ENCODE data around the gene CLDN7. TPM values are rescaled to one million over a fixed set of nuclear protein-coding genes. Genes with fewer than 3 reads are reported as not detected.

The CLDN7 gene
- total RNA-seq, 4 donors from 2014 or later = 1.4 to 16.9 (median 4.7) TPM; not detected in 1

DNA sequence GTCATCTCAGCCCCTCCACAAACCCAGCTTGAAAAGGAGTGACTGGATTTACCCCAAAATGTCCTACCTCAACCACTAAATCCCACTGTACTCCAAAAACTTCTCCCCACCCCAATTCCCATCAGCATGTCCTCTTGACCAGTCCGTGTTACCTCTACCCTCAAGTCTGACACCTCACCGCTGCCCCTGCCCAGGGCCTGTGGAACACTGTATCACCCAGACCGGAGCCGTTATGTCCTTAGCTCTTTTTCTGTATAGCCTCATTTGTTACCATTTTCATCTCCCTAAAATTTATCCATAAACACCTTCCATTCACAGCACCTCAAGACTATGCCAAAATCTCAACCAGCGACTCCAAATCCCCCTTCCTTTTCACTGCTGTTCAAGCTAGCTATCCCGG is 25.5 kb downstream of the CLDN7 start:
- H3K4me3 ChIP-seq = peak overlapping the region in 1 of 2 donors; percentile 99
- TF ChIP-seq POLR2AphosphoS5 (IDR thresholded peaks at IDR 0.05) = no peak
- TF ChIP-seq EP300 (IDR thresholded peaks at IDR 0.05) = no peak
- TF ChIP-seq, protein P1, sequence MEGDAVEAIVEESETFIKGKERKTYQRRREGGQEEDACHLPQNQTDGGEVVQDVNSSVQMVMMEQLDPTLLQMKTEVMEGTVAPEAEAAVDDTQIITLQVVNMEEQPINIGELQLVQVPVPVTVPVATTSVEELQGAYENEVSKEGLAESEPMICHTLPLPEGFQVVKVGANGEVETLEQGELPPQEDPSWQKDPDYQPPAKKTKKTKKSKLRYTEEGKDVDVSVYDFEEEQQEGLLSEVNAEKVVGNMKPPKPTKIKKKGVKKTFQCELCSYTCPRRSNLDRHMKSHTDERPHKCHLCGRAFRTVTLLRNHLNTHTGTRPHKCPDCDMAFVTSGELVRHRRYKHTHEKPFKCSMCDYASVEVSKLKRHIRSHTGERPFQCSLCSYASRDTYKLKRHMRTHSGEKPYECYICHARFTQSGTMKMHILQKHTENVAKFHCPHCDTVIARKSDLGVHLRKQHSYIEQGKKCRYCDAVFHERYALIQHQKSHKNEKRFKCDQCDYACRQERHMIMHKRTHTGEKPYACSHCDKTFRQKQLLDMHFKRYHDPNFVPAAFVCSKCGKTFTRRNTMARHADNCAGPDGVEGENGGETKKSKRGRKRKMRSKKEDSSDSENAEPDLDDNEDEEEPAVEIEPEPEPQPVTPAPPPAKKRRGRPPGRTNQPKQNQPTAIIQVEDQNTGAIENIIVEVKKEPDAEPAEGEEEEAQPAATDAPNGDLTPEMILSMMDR (IDR thresholded peaks at IDR 0.05) = no peak
- WGBS, 2 donors (ENCODE audit: low coverage in 1 of 2) = 76 to 77% methylated on average over 6 of the region's 6 CpGs
- peaks cover 0 to 33% of the 10 kb centered on the region in 2 donors for H3K36me3 ChIP-seq
- no peaks in the 10 kb centered on the region for H3K27me3 ChIP-seq
- peaks cover 8 to 75% (median 38%) of the 10 kb centered on the region in 3 donors for H3K4me1 ChIP-seq
- peak overlapping the region in 3 of 4 donors; percentile 94 to 98 (median 96) for H3K27ac ChIP-seq
- no peak for ATAC-seq
- H3K9me3 ChIP-seq = no peaks in the 10 kb centered on the region

DNA sequence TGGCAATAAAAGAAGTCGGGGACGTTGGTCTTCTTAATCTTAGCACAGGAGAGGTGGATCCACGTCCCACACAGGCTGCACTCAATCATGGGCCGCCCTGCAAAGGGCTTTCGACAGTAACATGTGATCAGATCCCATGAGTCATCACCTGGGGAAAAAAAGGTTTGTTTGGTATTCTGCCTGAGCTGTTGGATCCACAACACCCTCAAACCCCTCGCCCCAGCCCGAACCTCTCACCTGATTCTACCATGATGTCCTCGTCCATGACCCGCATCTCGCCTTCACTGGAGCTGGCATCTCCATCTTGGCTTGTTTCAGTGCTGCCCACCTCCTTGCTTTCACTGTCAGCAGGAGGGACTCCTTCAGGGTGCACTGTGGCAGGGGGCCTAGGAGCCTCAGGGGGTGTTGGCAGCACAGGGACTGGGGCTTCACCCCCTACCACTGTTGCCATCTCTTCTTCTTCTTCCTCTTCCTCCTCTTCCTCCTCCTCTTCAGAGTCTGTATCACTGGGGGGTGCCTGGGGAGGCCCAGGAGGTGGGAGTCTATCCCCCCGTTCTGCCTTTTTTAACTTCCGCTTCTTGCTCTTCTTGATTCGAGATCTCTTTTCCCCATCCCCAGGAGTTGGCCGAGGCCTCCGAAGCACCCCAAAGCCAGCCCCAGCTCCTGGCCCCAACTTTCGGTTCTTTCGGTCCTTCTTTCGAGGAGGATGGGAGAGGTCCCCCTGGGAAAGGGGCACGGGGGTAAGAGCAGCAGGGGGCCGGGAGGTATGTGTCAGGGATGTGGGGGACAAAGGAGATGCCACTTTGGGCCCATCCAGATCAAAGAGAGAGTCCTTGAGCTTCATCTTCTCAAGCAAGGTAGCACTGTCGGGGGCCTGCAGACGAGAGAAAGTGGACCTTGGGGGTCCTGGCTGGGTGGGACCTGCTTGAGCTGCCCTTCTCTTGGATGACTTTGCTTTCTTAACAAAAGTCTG is 26.3 kb downstream of the CLDN7 start:
- no peak overlapping the region for H3K4me3 ChIP-seq
- peaks cover 3 to 75% (median 33%) of the 10 kb centered on the region in 3 donors for H3K4me1 ChIP-seq
- H3K27me3 ChIP-seq = no peaks in the 10 kb centered on the region
- no peak for TF ChIP-seq POLR2A (IDR thresholded peaks at IDR 0.05)
- H3K27ac ChIP-seq = peak overlapping the region in 3 of 4 donors; percentile 94 to 98 (median 96)
- no peaks in the 10 kb centered on the region for H3K9me3 ChIP-seq
- peaks cover 0 to 30% of the 10 kb centered on the region in 2 donors for H3K36me3 ChIP-seq
- no peak for ATAC-seq
- 51 to 64% methylated on average over 6 to 10 of the region's 22 CpGs for WGBS, 2 donors (ENCODE audit: low coverage in 1 of 2)

DNA sequence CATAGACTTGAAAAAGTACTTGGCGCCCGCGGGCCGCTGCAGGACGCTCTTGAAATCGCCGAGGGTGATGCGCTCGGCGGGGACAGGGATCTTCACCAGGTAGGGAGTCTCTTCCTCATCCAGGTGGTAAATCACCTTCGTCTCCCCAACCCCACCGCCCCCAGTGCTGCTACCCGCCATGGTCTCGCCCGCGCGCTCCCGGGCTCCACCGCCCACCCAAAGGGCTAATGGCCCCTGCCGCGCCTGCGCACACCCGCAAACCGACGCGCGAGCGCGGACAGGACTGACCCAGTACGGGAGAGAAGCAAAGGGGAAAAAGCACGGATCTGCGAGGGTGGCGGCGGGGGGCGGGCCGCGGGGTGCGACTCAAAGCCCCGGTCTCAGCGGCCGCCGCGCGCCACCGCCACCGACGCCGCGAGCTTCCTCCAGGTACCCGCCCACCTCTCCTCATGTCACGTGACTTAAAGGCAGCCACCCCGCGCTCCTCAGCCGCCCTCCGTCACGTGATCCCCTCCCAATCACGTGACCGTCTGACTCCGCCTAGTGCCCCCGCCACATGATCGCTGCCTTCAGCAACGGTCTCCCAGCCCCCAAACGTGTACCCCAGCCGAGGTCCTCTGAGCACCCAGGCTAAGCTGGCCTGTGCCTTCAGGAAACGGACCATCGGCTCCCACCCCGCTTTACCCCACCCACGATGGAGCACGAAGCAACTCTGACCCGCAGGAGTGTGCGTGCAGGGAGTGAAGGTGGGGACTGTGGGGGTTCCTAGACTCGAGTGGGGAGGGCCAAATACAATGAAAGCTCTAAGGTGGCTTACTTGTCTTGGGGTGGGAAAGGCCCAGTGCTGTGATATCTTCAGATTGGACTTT is 28.0 kb downstream of the CLDN7 start, which contains the start of gene DVL2:
DVL2 (minus strand) TSS at position 435 of the 869 bp plus-strand sequence; CDS start at position 180, 255 bp downstream.
- peaks cover 0 to 72% (median 20%) of the 10 kb centered on the region in 3 donors for H3K4me1 ChIP-seq
- peak within 1 kb of the TSS; percentile 41 to 92 for H3K4me3 ChIP-seq
- H3K27me3 ChIP-seq = no peaks in the 10 kb centered on the region
- peak within 1 kb of the TSS; percentile 9 to 93 (median 92) for H3K27ac ChIP-seq
- H3K9me3 ChIP-seq = no peaks in the 10 kb centered on the region
- WGBS, 2 donors (ENCODE audit: low coverage in 1 of 2) = 0% methylated on average over 1 of the region's 72 CpGs; no CpG with 5 or more reads in 1 of the 2 donors
- TF ChIP-seq POLR2A (IDR thresholded peaks at IDR 0.05) (peak; percentile 76 to 81), POLR2AphosphoS5 (IDR thresholded peaks at IDR 0.05) (peak; percentile 72), EP300 (IDR thresholded peaks at IDR 0.05) (no peak)
- TF ChIP-seq, protein P1 (IDR thresholded peaks at IDR 0.05) = peak in 1 of 4 experiments; percentile 15
- ATAC-seq = peak; percentile 68
- H3K36me3 ChIP-seq = peaks cover 0 to 34% of the 10 kb centered on the region in 2 donors

DNA sequence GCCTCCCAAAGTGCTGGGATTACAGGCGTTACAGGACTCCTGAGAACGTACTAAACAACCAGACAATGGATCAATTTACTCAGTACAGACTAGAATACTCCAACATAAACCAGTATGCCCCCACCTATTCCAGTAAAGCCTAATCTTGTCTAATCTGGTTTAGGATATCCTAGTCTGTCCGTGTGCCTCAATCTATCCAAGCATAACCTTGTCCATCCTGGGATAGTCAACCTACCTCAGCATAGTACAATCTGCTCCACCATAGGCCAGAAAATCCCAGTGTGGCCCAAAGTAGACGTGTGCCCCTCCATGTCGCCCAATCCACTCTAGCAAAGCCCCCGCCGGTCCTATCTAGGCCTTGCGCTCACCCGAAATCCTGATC is 28.6 kb downstream of the CLDN7 start:
- Histone ChIP-seq H3K4me1 (peaks cover 0 to 72% (median 20%) of the 10 kb centered on the region in 3 donors), H3K27me3 (no peaks in the 10 kb centered on the region), H3K9me3 (no peaks in the 10 kb centered on the region), H3K27ac (peak overlapping the region; percentile 9 to 93 (median 92)), H3K36me3 (peaks cover 0 to 41% of the 10 kb centered on the region in 2 donors), H3K4me3 (peak overlapping the region; percentile 41 to 92)
- ATAC-seq = no peak
- TF ChIP-seq EP300 (IDR thresholded peaks at IDR 0.05) = no peak
- TF ChIP-seq POLR2A (IDR thresholded peaks at IDR 0.05) = no peak
- no peak for TF ChIP-seq POLR2AphosphoS5 (IDR thresholded peaks at IDR 0.05)
- TF ChIP-seq, protein P1 (IDR thresholded peaks at IDR 0.05) = no peak
- WGBS, 2 donors (ENCODE audit: low coverage in 1 of 2) = 0% methylated on average over 6 to 7 of the region's 9 CpGs

- Histone ChIP-seq H3K27me3 (no peaks in the 10 kb centered on the region), H3K27ac (no peak overlapping the region), H3K36me3 (peaks cover 0 to 56% of the 10 kb centered on the region in 2 donors), H3K4me3 (no peak overlapping the region), H3K4me1 (peaks cover 0 to 66% (median 17%) of the 10 kb centered on the region in 3 donors), H3K9me3 (no peaks in the 10 kb centered on the region)
- TF ChIP-seq POLR2AphosphoS5 (IDR thresholded peaks at IDR 0.05) (no peak), EP300 (IDR thresholded peaks at IDR 0.05) (no peak), POLR2A (IDR thresholded peaks at IDR 0.05) (no peak)
- TF ChIP-seq, protein P1 (IDR thresholded peaks at IDR 0.05) = no peak
- 62 to 72% methylated on average over 5 of the region's 5 CpGs for WGBS, 2 donors (ENCODE audit: low coverage in 1 of 2)
- no peak for ATAC-seq
Measured at GRCh38 chr17:7232114-7232513, 30.2 kb downstream of the CLDN7 start.

Data from gastroesophageal sphincter (tissue), 4 donors.